Temporal lobe (tissue), 1 donor: ENCODE data around the gene MIS18A. TPM values are rescaled to one million over a fixed set of nuclear protein-coding genes. Genes with fewer than 3 reads are reported as not detected.

ENCODE experiments used
- total RNA-seq: library from RNA; depleted of rRNA; stranded (reverse); fragments of >200 nt; gene quantifications from one replicate; pipeline ENCODE4 v1.2.3, GENCODE V29; 2014

MIS18A gene
- total RNA-seq, 1 donor from 2014 or later, result 4.7 TPM

Other genes starting within 250 kb of the MIS18A start
- gene MRAP, start 19.8 kb upstream of the MIS18A start, total RNA-seq, result not detected
- 12.3 TPM for gene URB1, start 114.0 kb upstream of the MIS18A start, total RNA-seq
- gene EVA1C, start 133.7 kb upstream of the MIS18A start, total RNA-seq, result 1.5 TPM